A549 (cell line): ENCODE measurements around the gene TTLL11. TPM values are rescaled to one million over a fixed set of nuclear protein-coding genes. Genes with fewer than 3 reads are reported as not detected.

ENCODE experiments used
- ATAC-seq, 2 experiments: fragments of 200-7000 bp in 1 of 2; fragments of >200 bp in 1 of 2; cut with Nextera tagmentation in 1 of 2; cut with Tn5 transposase in 1 of 2; 3 replicates each; pipeline versions ENCODE4 v1.8.0 to v1.9.1; 2018 to 2020; ENCODE audit warnings: mild to moderate bottlenecking in 1 of 2, moderate library complexity in 1 of 2
- CTCF ChIA-PET: fragments of 300-600 bp; sonication (Branson Sonifier 250); formaldehyde crosslinking; extraction: SDS; loops from one replicate; lab custom pipeline; 2021; ENCODE audit warnings: antibody characterized with exemption, inconsistent platforms; lab: Yijun Ruan, JAX
- POLR2A ChIA-PET: fragments of 350-600 bp; formaldehyde crosslinking; extraction: SDS; loops from one replicate; lab custom pipeline; 2021; ENCODE audit warnings: antibody characterized with exemption, inconsistent platforms; lab: Yijun Ruan, JAX
- DNase-seq, 2 experiments: peaks; one replicate each; pipeline versions ENCODE4 v3.0.0 to v3.0.0-alpha.2; 2011 to 2016; ENCODE audit warnings: low read depth in 1 of 2, low spot score in 1 of 2
- FAIRE-seq: peaks from 2 replicates; lab custom pipeline; 2011; peaks lifted over from hg19 to GRCh38; lab: Jason Lieb, UNC
- H3K27ac ChIP-seq, 2 experiments: fragments of >200 bp; sonication (Bioruptor Twin); formaldehyde crosslinking; 3 replicates each; pipeline ENCODE4 v1.5.1; 2016 to 2017
- H3K4me1 ChIP-seq: fragments of >200 bp; sonication (Bioruptor Twin); formaldehyde crosslinking; 3 replicates; pipeline ENCODE4 v1.6.1; 2016
- H3K4me2 ChIP-seq: fragments of >200 bp; sonication (Bioruptor Twin); formaldehyde crosslinking; 3 replicates; pipeline ENCODE4 v1.6.1; 2016
- H3K4me3 ChIP-seq: fragments of >200 bp; sonication (Bioruptor Twin); formaldehyde crosslinking; 3 replicates; pipeline ENCODE4 v1.5.1; 2016
- H3K9me3 ChIP-seq: fragments of >200 bp; sonication (Bioruptor Twin); formaldehyde crosslinking; 3 replicates; pipeline ENCODE4 v1.6.1; 2016
- BHLHE40 ChIP-seq: IDR thresholded peaks from 2 replicates; pipeline ENCODE4 v1.6.1; 2012; ENCODE audit warnings: low read depth, low read length, inconsistent platforms
- CBX2 ChIP-seq: fragments of 200-600 bp; sonication (generic); IDR thresholded peaks from 2 replicates; pipeline ENCODE4 v1.6.1; 2016; ENCODE audit warnings: low read depth, mild to moderate bottlenecking, borderline replicate concordance
- CEBPB ChIP-seq, 2 experiments: fragments of >200 bp in 1 of 2; sonication (Bioruptor Twin) in 1 of 2; formaldehyde crosslinking in 1 of 2; IDR thresholded peaks; 2 replicates each; pipeline ENCODE4 v1.6.1; 2012 to 2016
- CHD2 ChIP-seq: fragments of 150-350 bp; IDR thresholded peaks from 2 replicates; pipeline ENCODE4 v1.6.1; 2014; ENCODE audit warnings: low read length; ENCODE audit not compliant: partially characterized antibody
- CHD4 ChIP-seq: fragments of 200-600 bp; sonication (generic); IDR thresholded peaks from 2 replicates; pipeline ENCODE4 v1.6.1; 2016; ENCODE audit warnings: antibody characterized with exemption, mild to moderate bottlenecking, borderline replicate concordance
- EHF ChIP-seq: fragments of 250-450 bp; sonication (Bioruptor Pico); IDR thresholded peaks from 2 replicates; pipeline ENCODE4 v1.5.0; 2020; ENCODE audit warnings: mild to moderate bottlenecking
- EP300 ChIP-seq, 2 experiments: fragments of >200 bp; sonication (Bioruptor Twin); formaldehyde crosslinking; IDR thresholded peaks; 2 replicates in 1 of 2; 3 replicates in 1 of 2; pipeline ENCODE4 v1.6.1; 2016 to 2017
- ESRRA ChIP-seq: fragments of 150-350 bp; IDR thresholded peaks from 2 replicates; pipeline ENCODE4 v1.6.1; 2014; ENCODE audit warnings: mild to moderate bottlenecking, low read length, borderline replicate concordance
- FOSB ChIP-seq: fragments of 250-450 bp; sonication (Bioruptor Pico); IDR thresholded peaks from 2 replicates; pipeline ENCODE4 v1.5.0; 2020; ENCODE audit warnings: mild to moderate bottlenecking, moderate library complexity
- FOSL2 ChIP-seq, 2 experiments: fragments of 450-650 bp in 1 of 2; fragments of >200 bp in 1 of 2; sonication (Bioruptor Twin) in 1 of 2; formaldehyde crosslinking; IDR thresholded peaks; 2 replicates each; pipeline versions ENCODE4 v1.5.0 to v1.6.1; 2016 to 2020; ENCODE audit warnings: mild to moderate bottlenecking in 1 of 2, moderate library complexity in 1 of 2
- FOXS1 ChIP-seq: fragments of 250-450 bp; sonication (Bioruptor Pico); IDR thresholded peaks from 2 replicates; pipeline ENCODE4 v1.5.0; 2020; ENCODE audit warnings: mild to moderate bottlenecking, moderate library complexity
- GATA3 ChIP-seq: IDR thresholded peaks from 2 replicates; pipeline ENCODE4 v1.6.1; 2012; ENCODE audit warnings: borderline replicate concordance
- HDAC2 ChIP-seq: fragments of 200-600 bp; sonication (generic); IDR thresholded peaks from 2 replicates; pipeline ENCODE4 v1.6.1; 2016
- HOXA7 ChIP-seq: fragments of 250-450 bp; sonication (Bioruptor Pico); IDR thresholded peaks from 2 replicates; pipeline ENCODE4 v1.5.0; 2020; ENCODE audit warnings: mild to moderate bottlenecking, moderate library complexity
- HOXB5 ChIP-seq: fragments of 250-450 bp; sonication (Bioruptor Pico); IDR thresholded peaks from 2 replicates; pipeline ENCODE4 v1.5.0; 2020; ENCODE audit warnings: mild to moderate bottlenecking, moderate library complexity
- MAFK ChIP-seq: fragments of 450-650 bp; IDR thresholded peaks from 2 replicates; pipeline ENCODE4 v1.6.1; 2014; ENCODE audit not compliant: partially characterized antibody
- MAZ ChIP-seq: fragments of 150-350 bp; IDR thresholded peaks from 2 replicates; pipeline ENCODE4 v1.6.1; 2014; ENCODE audit warnings: antibody characterized with exemption, low read depth, low read length, borderline replicate concordance
- NPAS2 ChIP-seq: fragments of 250-450 bp; sonication (Bioruptor Pico); IDR thresholded peaks from 2 replicates; pipeline ENCODE4 v1.8.0; 2022; ENCODE audit warnings: mild to moderate bottlenecking, moderate library complexity, borderline replicate concordance
- POLR2AphosphoS2 ChIP-seq: conservative IDR thresholded peaks from 2 replicates; pipeline ENCODE4 v1.6.1; 2012; ENCODE audit warnings: low read length, improper control_type of control experiment, inconsistent platforms
- RARB ChIP-seq: fragments of 250-450 bp; sonication (Bioruptor Pico); IDR thresholded peaks from 2 replicates; pipeline ENCODE4 v1.8.0; 2021; ENCODE audit warnings: mild to moderate bottlenecking, moderate library complexity
- RCOR1 ChIP-seq: fragments of 150-350 bp; IDR thresholded peaks from 2 replicates; pipeline ENCODE4 v1.6.1; 2014; ENCODE audit warnings: antibody characterized with exemption, low read length, low read depth
- SREBF2 ChIP-seq: fragments of 450-650 bp; IDR thresholded peaks from 2 replicates; pipeline ENCODE4 v1.6.1; 2014; ENCODE audit warnings: mild to moderate bottlenecking, moderate library complexity
- ZC3H11A ChIP-seq: fragments of 450-650 bp; IDR thresholded peaks from 2 replicates; pipeline ENCODE4 v1.6.1; 2014; ENCODE audit warnings: antibody characterized with exemption, mild to moderate bottlenecking
- ZSCAN20 ChIP-seq: fragments of 250-450 bp; sonication (Bioruptor Pico); IDR thresholded peaks from 2 replicates; pipeline ENCODE4 v1.8.0; 2022; ENCODE audit warnings: mild to moderate bottlenecking, moderate library complexity
- WGBS: methylation state at CpG from one replicate; pipeline ENCODE4 v1.1.6; 2017; ENCODE audit errors: missing lambda C conversion rate; 5-methylcytosine and 5-hydroxymethylcytosine counted together
- polyA plus RNA-seq, 4 experiments: library from polyadenylated mRNA; depleted of rRNA in 3 of 4; stranded (reverse); fragments of >200 nt; fragmentation: RNase III in 1 of 4; extraction: RNeasy Plus Mini Kit Qiagen cat#74134 plus additional on column Dnase treatment in 1 of 4; gene quantifications; 2 replicates in 3 of 4; 3 replicates in 1 of 4; pipeline ENCODE4 v1.2.3, GENCODE V29; 2011 to 2017
- TF ChIP-seq, protein P1 (sequence below): fragments of >200 bp; sonication (Bioruptor Twin); formaldehyde crosslinking; IDR thresholded peaks from 3 replicates; pipeline ENCODE4 v1.6.1; 2016
- TF ChIP-seq, protein P2 (sequence below): IDR thresholded peaks from 2 replicates; pipeline ENCODE4 v1.6.1; 2012
- TF ChIP-seq, protein P3 (sequence below): fragments of 250-450 bp; sonication (Bioruptor Pico); IDR thresholded peaks from 2 replicates; pipeline ENCODE4 v1.5.0; 2020; ENCODE audit warnings: low read depth, mild to moderate bottlenecking, moderate library complexity
- TF ChIP-seq, protein P4 (sequence below): fragments of 250-450 bp; sonication (Bioruptor Pico); IDR thresholded peaks from 2 replicates; pipeline ENCODE4 v1.5.0; 2021; ENCODE audit warnings: mild to moderate bottlenecking, moderate library complexity, borderline replicate concordance

Gene TTLL11
- polyA plus RNA-seq, 2 of the 4 experiments (the other 2 are of a cell fraction) = 1.8 to 2.6 TPM

DNA sequence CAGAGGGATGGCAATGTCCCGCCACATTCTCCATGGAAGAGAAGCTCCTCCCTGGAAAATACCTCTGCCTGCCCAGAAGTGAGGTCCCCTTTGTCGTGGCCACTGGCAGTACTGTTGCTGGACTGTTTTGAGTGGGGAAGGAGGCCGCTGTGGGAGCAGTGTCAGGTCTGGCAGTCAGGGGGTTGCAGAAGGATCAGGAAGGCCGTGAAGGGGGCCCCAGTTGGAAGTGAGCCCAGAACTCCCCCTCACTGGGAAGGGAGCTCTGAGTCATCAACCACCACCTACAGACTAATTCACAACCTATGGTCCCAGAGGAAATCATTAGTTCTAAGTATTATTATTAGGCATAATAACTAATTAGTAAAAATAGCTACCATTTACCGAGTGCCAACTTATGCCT is 200.4 kb downstream of the TTLL11 start (continued):
- TF ChIP-seq, protein P1, sequence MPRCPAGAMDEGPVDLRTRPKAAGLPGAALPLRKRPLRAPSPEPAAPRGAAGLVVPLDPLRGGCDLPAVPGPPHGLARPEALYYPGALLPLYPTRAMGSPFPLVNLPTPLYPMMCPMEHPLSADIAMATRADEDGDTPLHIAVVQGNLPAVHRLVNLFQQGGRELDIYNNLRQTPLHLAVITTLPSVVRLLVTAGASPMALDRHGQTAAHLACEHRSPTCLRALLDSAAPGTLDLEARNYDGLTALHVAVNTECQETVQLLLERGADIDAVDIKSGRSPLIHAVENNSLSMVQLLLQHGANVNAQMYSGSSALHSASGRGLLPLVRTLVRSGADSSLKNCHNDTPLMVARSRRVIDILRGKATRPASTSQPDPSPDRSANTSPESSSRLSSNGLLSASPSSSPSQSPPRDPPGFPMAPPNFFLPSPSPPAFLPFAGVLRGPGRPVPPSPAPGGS = no peak
- TF ChIP-seq ESRRA = no peak
- TF ChIP-seq SREBF2 = no peak
- no peak for TF ChIP-seq MAZ
- TF ChIP-seq, all 56 proteins: peak for 0

DNA sequence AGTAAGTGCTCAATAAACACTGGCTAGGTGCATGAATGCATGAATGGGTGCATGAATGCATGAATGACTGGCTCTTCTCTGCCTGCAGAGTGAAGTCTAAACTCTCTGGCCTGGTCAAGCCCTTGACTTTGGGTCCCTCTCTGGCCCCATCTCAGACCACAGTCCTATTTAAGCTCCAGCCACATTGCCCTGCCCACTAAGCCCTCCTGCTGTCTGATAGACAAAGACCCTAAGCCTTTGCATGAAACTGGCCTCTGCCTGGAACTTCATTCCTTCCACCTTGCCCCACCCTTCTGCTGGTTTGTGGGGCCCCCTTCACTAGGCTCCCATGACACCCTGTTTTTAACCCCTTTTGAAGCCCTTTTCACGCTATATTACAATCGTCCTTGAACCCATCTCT is 202.4 kb downstream of the TTLL11 start:
- ChIA-PET POLR2A (no interaction called here), CTCF (interaction anchor here (0.6 kb wide), 1 partner anchor 346 kb away, joined by 3 read pairs; no protein-coding TSS in a partner anchor)
- Histone ChIP-seq H3K4me1 (peaks cover 10% of the 10 kb centered on the region), H3K27ac (no peak overlapping the region), H3K9me3 (no peaks in the 10 kb centered on the region), H3K4me2 (no peak overlapping the region), H3K4me3 (no peak overlapping the region)
- DNase-seq (no peak), ATAC-seq (no peak), FAIRE-seq (no peak)
- 72% methylated on average over 2 of the region's 2 CpGs for WGBS
- TF ChIP-seq CBX2 = no peak
- TF ChIP-seq FOXS1 (CRISPR knock-in tag) = no peak
- no peak for TF ChIP-seq FOSB (CRISPR knock-in tag)
- TF ChIP-seq NPAS2 (CRISPR knock-in tag) = no peak
- TF ChIP-seq, protein P2, sequence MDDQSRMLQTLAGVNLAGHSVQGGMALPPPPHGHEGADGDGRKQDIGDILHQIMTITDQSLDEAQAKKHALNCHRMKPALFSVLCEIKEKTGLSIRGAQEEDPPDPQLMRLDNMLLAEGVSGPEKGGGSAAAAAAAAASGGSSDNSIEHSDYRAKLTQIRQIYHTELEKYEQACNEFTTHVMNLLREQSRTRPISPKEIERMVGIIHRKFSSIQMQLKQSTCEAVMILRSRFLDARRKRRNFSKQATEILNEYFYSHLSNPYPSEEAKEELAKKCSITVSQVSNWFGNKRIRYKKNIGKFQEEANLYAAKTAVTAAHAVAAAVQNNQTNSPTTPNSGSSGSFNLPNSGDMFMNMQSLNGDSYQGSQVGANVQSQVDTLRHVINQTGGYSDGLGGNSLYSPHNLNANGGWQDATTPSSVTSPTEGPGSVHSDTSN = no peak
- no peak for TF ChIP-seq CHD2
- TF ChIP-seq HDAC2 = no peak
- TF ChIP-seq ESRRA = no peak
- TF ChIP-seq FOSL2 (IDR thresholded peaks at IDR 0.05) = no peak
- no peak for TF ChIP-seq FOSL2 (CRISPR knock-in tag; IDR thresholded peaks at IDR 0.05)
- no peak for TF ChIP-seq POLR2AphosphoS2
- TF ChIP-seq RARB (CRISPR knock-in tag) = no peak
- TF ChIP-seq MAFK = no peak
- no peak for TF ChIP-seq HOXB5

DNA sequence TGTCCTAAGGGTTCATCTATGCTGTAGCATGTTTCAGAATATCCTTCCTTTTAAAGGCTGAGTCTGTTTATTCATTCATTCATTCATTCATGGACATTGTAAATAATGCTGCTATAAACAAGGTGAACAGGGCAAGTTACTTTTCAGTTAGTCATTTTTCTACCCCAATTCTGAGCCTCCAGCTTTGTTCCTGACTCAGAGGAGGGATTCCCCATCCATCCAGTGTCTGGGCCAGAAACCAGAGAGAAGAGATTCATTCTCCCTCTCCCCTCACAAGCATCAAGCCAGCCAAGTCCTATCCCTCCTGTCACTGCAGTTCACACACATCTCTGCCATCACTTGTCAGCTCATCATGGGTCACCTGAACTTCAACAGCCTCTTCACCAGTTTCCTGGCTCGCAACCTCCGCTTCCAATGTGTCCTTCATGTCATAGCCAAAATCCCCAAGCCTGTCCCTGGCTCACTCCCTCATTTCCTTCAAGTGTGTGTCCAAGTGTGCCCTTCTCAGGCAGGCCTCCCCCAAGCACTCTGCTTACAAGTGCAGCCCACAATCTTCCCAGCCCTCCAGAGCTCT is 203.0 kb downstream of the TTLL11 start:
- Histone ChIP-seq H3K4me2 (no peak overlapping the region), H3K27ac (no peak overlapping the region)
- CTCF ChIA-PET = interaction anchor here (0.6 kb wide), 1 partner anchor 199 kb away, joined by 5 read pairs; no protein-coding TSS in a partner anchor
- DNase-seq = no peak
- TF ChIP-seq ZSCAN20 (CRISPR knock-in tag) (no peak), GATA3 (no peak), EHF (no peak), CEBPB (IDR thresholded peaks at IDR 0.05) (no peak), BHLHE40 (no peak), RCOR1 (no peak), CHD4 (no peak), ZC3H11A (no peak), EP300 (IDR thresholded peaks at IDR 0.05) (no peak), FOSL2 (IDR thresholded peaks at IDR 0.05) (no peak), FOSL2 (CRISPR knock-in tag; IDR thresholded peaks at IDR 0.05) (no peak), MAZ (no peak), HOXA7 (CRISPR knock-in tag) (no peak)
- TF ChIP-seq, protein P3, sequence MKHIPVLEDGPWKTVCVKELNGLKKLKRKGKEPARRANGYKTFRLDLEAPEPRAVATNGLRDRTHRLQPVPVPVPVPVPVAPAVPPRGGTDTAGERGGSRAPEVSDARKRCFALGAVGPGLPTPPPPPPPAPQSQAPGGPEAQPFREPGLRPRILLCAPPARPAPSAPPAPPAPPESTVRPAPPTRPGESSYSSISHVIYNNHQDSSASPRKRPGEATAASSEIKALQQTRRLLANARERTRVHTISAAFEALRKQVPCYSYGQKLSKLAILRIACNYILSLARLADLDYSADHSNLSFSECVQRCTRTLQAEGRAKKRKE (CRISPR knock-in tag) = no peak
- TF ChIP-seq, protein P4, sequence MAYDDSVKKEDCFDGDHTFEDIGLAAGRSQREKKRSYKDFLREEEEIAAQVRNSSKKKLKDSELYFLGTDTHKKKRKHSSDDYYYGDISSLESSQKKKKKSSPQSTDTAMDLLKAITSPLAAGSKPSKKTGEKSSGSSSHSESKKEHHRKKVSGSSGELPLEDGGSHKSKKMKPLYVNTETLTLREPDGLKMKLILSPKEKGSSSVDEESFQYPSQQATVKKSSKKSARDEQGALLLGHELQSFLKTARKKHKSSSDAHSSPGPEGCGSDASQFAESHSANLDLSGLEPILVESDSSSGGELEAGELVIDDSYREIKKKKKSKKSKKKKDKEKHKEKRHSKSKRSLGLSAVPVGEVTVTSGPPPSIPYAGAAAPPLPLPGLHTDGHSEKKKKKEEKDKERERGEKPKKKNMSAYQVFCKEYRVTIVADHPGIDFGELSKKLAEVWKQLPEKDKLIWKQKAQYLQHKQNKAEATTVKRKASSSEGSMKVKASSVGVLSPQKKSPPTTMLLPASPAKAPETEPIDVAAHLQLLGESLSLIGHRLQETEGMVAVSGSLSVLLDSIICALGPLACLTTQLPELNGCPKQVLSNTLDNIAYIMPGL (CRISPR knock-in tag) = no peak
- TF ChIP-seq, all 56 proteins: peak for 0
- POLR2A ChIA-PET = no interaction called here
- Histone ChIP-seq H3K4me1 (peaks cover 10% of the 10 kb centered on the region), H3K9me3 (no peaks in the 10 kb centered on the region), H3K4me3 (no peak overlapping the region)
- FAIRE-seq (no peak), ATAC-seq (no peak)
- 91% methylated on average over 2 of the region's 2 CpGs for WGBS
